HCT116 (cell line): ENCODE measurements around the gene IL17REL.

Experiments
- CTCF ChIP-seq, 3 experiments: fragments of 200-600 bp in 1 of 3; sonication (generic) in 1 of 3; IDR thresholded peaks in 2 of 3; conservative IDR thresholded peaks in 1 of 3; 2 replicates each; pipeline ENCODE4 v1.5.1; 2012 to 2017; ENCODE audit warnings: low read depth in 2 of 3, low read length in 2 of 3, antibody characterized with exemption in 1 of 3, borderline replicate concordance in 1 of 3, control low read depth in 1 of 3, mild to moderate bottlenecking in 1 of 3, mixed read lengths in 1 of 3, mixed run types in 1 of 3, moderate library complexity in 1 of 3; ENCODE audit not compliant: insufficient read depth in 1 of 3
- EGR1 ChIP-seq: IDR thresholded peaks from 2 replicates; pipeline ENCODE4 v1.6.1; 2012; ENCODE audit warnings: low read depth
- EZH2 ChIP-seq: fragments of 200-600 bp; sonication (generic); IDR thresholded peaks from 2 replicates; pipeline ENCODE4 v1.6.1; 2017; ENCODE audit warnings: antibody characterized with exemption, mixed run types
- EZH2phosphoT487 ChIP-seq: fragments of 200-600 bp; IDR thresholded peaks from 2 replicates; pipeline ENCODE4 v1.6.1; 2018; ENCODE audit warnings: antibody characterized with exemption, borderline replicate concordance
- FOSL1 ChIP-seq: IDR thresholded peaks from 2 replicates; pipeline ENCODE4 v1.6.1; 2012; ENCODE audit warnings: low read depth
- JUND ChIP-seq: IDR thresholded peaks from 2 replicates; pipeline ENCODE4 v1.6.1; 2012
- POLR2A ChIP-seq: IDR thresholded peaks from 2 replicates; pipeline ENCODE4 v1.7.0; 2011; ENCODE audit warnings: borderline replicate concordance; ENCODE audit not compliant: insufficient read depth, insufficient read length; ENCODE audit errors: extremely low read depth
- RAD21 ChIP-seq: IDR thresholded peaks from 2 replicates; pipeline ENCODE4 v1.6.1; 2012; ENCODE audit warnings: low read depth, mild to moderate bottlenecking
- REST ChIP-seq: IDR thresholded peaks from 2 replicates; pipeline ENCODE4 v1.6.1; 2012; ENCODE audit warnings: low read depth
- SP1 ChIP-seq: IDR thresholded peaks from 2 replicates; pipeline ENCODE4 v1.6.1; 2012; ENCODE audit warnings: low read depth
- TCF7L2 ChIP-seq: IDR thresholded peaks from 2 replicates; pipeline ENCODE4 v1.7.0; 2011; ENCODE audit warnings: borderline replicate concordance, inconsistent platforms; ENCODE audit not compliant: insufficient read depth, insufficient read length; ENCODE audit errors: extremely low read depth
- YY1 ChIP-seq: IDR thresholded peaks from 2 replicates; pipeline ENCODE4 v1.6.1; 2011; ENCODE audit warnings: low read length, low read depth, moderate library complexity, mild to moderate bottlenecking; ENCODE audit not compliant: insufficient replicate concordance; ENCODE audit errors: extremely low read depth
- ZNF274 ChIP-seq: fragments of 200-500 bp; sonication (Bioruptor generic); IDR thresholded peaks from 2 replicates; pipeline ENCODE4 v1.6.1; 2014; ENCODE audit warnings: mild to moderate bottlenecking, low read depth, low read length, inconsistent platforms

- no peak for TF ChIP-seq SP1
- TF ChIP-seq POLR2A = no peak
- no peak for TF ChIP-seq CTCF (IDR thresholded peaks at IDR 0.05 in 2 of 3, conservative IDR thresholded peaks at IDR 0.05 in 1 of 3; ENCODE audit: borderline replicate concordance in 1 of 3, insufficient read depth in 1 of 3, low read depth in 2 of 3, low read length in 2 of 3)
- no peak for TF ChIP-seq ZNF274
- no peak for TF ChIP-seq TCF7L2
- no peak for TF ChIP-seq EZH2
- no peak for TF ChIP-seq EZH2phosphoT487
- TF ChIP-seq REST = no peak
- TF ChIP-seq RAD21 = no peak
- no peak for TF ChIP-seq FOSL1
- no peak for TF ChIP-seq YY1
- TF ChIP-seq JUND = no peak
- TF ChIP-seq EGR1 = no peak
Measured at GRCh38 chr22:49996518-49997250, 15.9 kb downstream of the IL17REL start.
